H9 (cell line): ENCODE measurements around the gene PKNOX2. TPM values are rescaled to one million over a fixed set of nuclear protein-coding genes. Genes with fewer than 3 reads are reported as not detected.
A peak's percentile ranks its signal among the peaks of the same experiment; 100 is the strongest.

ENCODE experiments used
- DNase-seq: peaks from one replicate; pipeline ENCODE4 v3.0.0-alpha.2; 2017
- H2AFZ ChIP-seq: one replicate; pipeline ENCODE4 v1.6.1; 2013; ENCODE audit warnings: mild to moderate bottlenecking, low read length, control low read depth, moderate library complexity
- H2AK5ac ChIP-seq: 2 replicates; pipeline ENCODE4 v1.6.1; 2013; ENCODE audit warnings: low read length, control low read depth, mixed read lengths; ENCODE audit not compliant: insufficient read length
- H2BK120ac ChIP-seq: one replicate; pipeline ENCODE4 v1.6.1; 2013; ENCODE audit warnings: low read depth, mild to moderate bottlenecking, low read length, control low read depth, inconsistent platforms; ENCODE audit not compliant: poor library complexity, severe bottlenecking
- H2BK12ac ChIP-seq: 2 replicates; pipeline ENCODE4 v1.6.1; 2013; ENCODE audit warnings: low read length, control low read depth, mixed read lengths, low read depth; ENCODE audit not compliant: insufficient read length
- H2BK15ac ChIP-seq: 2 replicates; pipeline ENCODE4 v1.6.1; 2013; ENCODE audit warnings: low read depth, low read length, control low read depth
- H2BK20ac ChIP-seq: one replicate; pipeline ENCODE4 v1.6.1; 2013; ENCODE audit warnings: low read depth, mild to moderate bottlenecking, low read length, control low read depth, inconsistent platforms; ENCODE audit not compliant: poor library complexity, severe bottlenecking
- H2BK5ac ChIP-seq: 2 replicates; pipeline ENCODE4 v1.6.1; 2013; ENCODE audit warnings: low read length, control low read depth, mixed read lengths; ENCODE audit not compliant: insufficient read length
- H3K14ac ChIP-seq: 2 replicates; pipeline ENCODE4 v1.6.1; 2013; ENCODE audit warnings: low read length, control low read depth; ENCODE audit not compliant: insufficient read depth
- H3K18ac ChIP-seq: 2 replicates; pipeline ENCODE4 v1.6.1; 2013; ENCODE audit warnings: low read depth, mild to moderate bottlenecking, mixed read lengths, low read length, control low read depth; ENCODE audit not compliant: insufficient read length
- H3K23ac ChIP-seq: 2 replicates; pipeline ENCODE4 v1.6.1; 2013; ENCODE audit warnings: low read length, control low read depth, mixed read lengths, low read depth; ENCODE audit not compliant: insufficient read length
- H3K23me2 ChIP-seq: 2 replicates; pipeline ENCODE4 v1.6.1; 2013; ENCODE audit warnings: low read depth, mild to moderate bottlenecking, mixed read lengths, low read length, control low read depth; ENCODE audit not compliant: insufficient read length, poor library complexity, severe bottlenecking
- H3K27ac ChIP-seq: 2 replicates; pipeline ENCODE4 v1.5.1; 2013; ENCODE audit warnings: low read length, control low read depth, mixed read lengths, low read depth; ENCODE audit not compliant: insufficient read length
- H3K27me3 ChIP-seq: 2 replicates; pipeline ENCODE4 v1.6.1; 2013; ENCODE audit warnings: low read length, control low read depth, inconsistent platforms; ENCODE audit not compliant: insufficient read depth
- H3K4ac ChIP-seq: 2 replicates; pipeline ENCODE4 v1.6.1; 2013; ENCODE audit warnings: low read depth, mild to moderate bottlenecking, control low read depth, inconsistent platforms, low read length, moderate library complexity
- H3K4me1 ChIP-seq: 2 replicates; pipeline ENCODE4 v1.6.1; 2013; ENCODE audit warnings: low read length, control low read depth, inconsistent platforms; ENCODE audit not compliant: insufficient read depth
- H3K4me2 ChIP-seq: 2 replicates; pipeline ENCODE4 v1.6.1; 2013; ENCODE audit warnings: low read length, control low read depth, mixed read lengths; ENCODE audit not compliant: insufficient read length, insufficient read depth
- H3K56ac ChIP-seq: 2 replicates; pipeline ENCODE4 v1.6.1; 2013; ENCODE audit warnings: low read depth, mild to moderate bottlenecking, mixed read lengths, low read length, control low read depth; ENCODE audit not compliant: insufficient read length
- H3K79me1 ChIP-seq: 2 replicates; pipeline ENCODE4 v1.6.1; 2013; ENCODE audit warnings: low read depth, mild to moderate bottlenecking, moderate library complexity, low read length, control low read depth, inconsistent platforms; ENCODE audit not compliant: insufficient read depth, poor library complexity, severe bottlenecking
- H3K79me2 ChIP-seq: 2 replicates; pipeline ENCODE4 v1.6.1; 2013; ENCODE audit warnings: low read length, control low read depth, inconsistent platforms; ENCODE audit not compliant: insufficient read depth
- H3K9ac ChIP-seq: 2 replicates; pipeline ENCODE4 v1.6.1; 2013; ENCODE audit warnings: low read length, control low read depth, mixed read lengths; ENCODE audit not compliant: insufficient read length; ENCODE audit errors: extremely low read depth
- H3K9me3 ChIP-seq: one replicate; pipeline ENCODE4 v1.6.1; 2013; ENCODE audit warnings: low read depth, low read length, inconsistent platforms; ENCODE audit not compliant: control insufficient read depth
- H3T11ph ChIP-seq: one replicate; pipeline ENCODE4 v1.6.1; 2013; ENCODE audit warnings: mild to moderate bottlenecking, low read length, control low read depth, inconsistent platforms
- H4K20me1 ChIP-seq: one replicate; pipeline ENCODE4 v1.6.1; 2013; ENCODE audit not compliant: control insufficient read depth, insufficient read length, insufficient read depth
- H4K5ac ChIP-seq: 2 replicates; pipeline ENCODE4 v1.6.1; 2013; ENCODE audit warnings: low read depth, mild to moderate bottlenecking, mixed read lengths, low read length, control low read depth; ENCODE audit not compliant: insufficient read length
- H4K8ac ChIP-seq: replicated peaks from 2 replicates; pipeline ENCODE4 v1.6.1; 2013; ENCODE audit warnings: low read length, control low read depth, mixed read lengths, low read depth; ENCODE audit not compliant: insufficient read length
- H4K91ac ChIP-seq: 2 replicates; pipeline ENCODE4 v1.6.1; 2013; ENCODE audit warnings: low read depth, mild to moderate bottlenecking, moderate library complexity, mixed read lengths, low read length, control low read depth; ENCODE audit not compliant: insufficient read length
- H3K27ac Mint-ChIP-seq, 3 experiments: 2 replicates in 2 of 3; 3 replicates in 1 of 3; pipeline ENCODE4 v1.8.0; 2020 to 2021; ENCODE audit warnings: mixed read lengths in 3 of 3, mild to moderate bottlenecking in 1 of 3, moderate library complexity in 1 of 3
- H3K27me3 Mint-ChIP-seq: 2 replicates; pipeline ENCODE4 v1.8.0; 2021; ENCODE audit warnings: low read depth, mild to moderate bottlenecking, moderate library complexity, mixed read lengths
- H3K36me3 Mint-ChIP-seq, 3 experiments: 2 replicates in 2 of 3; 3 replicates in 1 of 3; pipeline ENCODE4 v1.8.0; 2020 to 2021; ENCODE audit warnings: low read depth in 3 of 3, mixed read lengths in 3 of 3; ENCODE audit not compliant: insufficient read depth in 1 of 3
- H3K4me1 Mint-ChIP-seq, 2 experiments: 2 replicates each; pipeline ENCODE4 v1.8.0; 2020; ENCODE audit warnings: mixed read lengths in 2 of 2
- H3K4me3 Mint-ChIP-seq, 2 experiments: 2 replicates in 1 of 2; 3 replicates in 1 of 2; pipeline ENCODE4 v1.8.0; 2020 to 2021; ENCODE audit warnings: mild to moderate bottlenecking in 2 of 2, mixed read lengths in 2 of 2, moderate library complexity in 1 of 2
- H3K9me3 Mint-ChIP-seq, 2 experiments: 2 replicates in 1 of 2; 3 replicates in 1 of 2; pipeline ENCODE4 v1.8.0; 2020; ENCODE audit warnings: mild to moderate bottlenecking in 2 of 2, mixed read lengths in 2 of 2, moderate library complexity in 1 of 2
- WGBS: extraction: QIAGEN DNeasy Blood & Tissue Kit; methylation state at CpG from one replicate; pipeline ENCODE4 v1.1.7; 2013; ENCODE audit warnings: missing lambda C conversion rate, low lambda C conversion rate, mixed read lengths; ENCODE audit not compliant: insufficient read length; ENCODE audit errors: extremely low coverage; 5-methylcytosine and 5-hydroxymethylcytosine counted together
- total RNA-seq: library from RNA; stranded (reverse); gene quantifications from 2 replicates; pipeline ENCODE4 v1.2.1, GENCODE V29; 2021
- TF ChIP-seq, protein P1 (sequence below): fragments of 200-600 bp; sonication (generic); conservative IDR thresholded peaks from 3 replicates; pipeline ENCODE4 v1.8.0; 2021; ENCODE audit warnings: antibody characterized with exemption, mild to moderate bottlenecking

PKNOX2 gene
- total RNA-seq, 1 experiment from 2014 or later = 1.3 TPM

GRCh38 chr11:125465255-125465654, 300.7 kb downstream of the PKNOX2 start:
- Histone ChIP-seq H2BK20ac (no peak overlapping the region), H3T11ph (no peak overlapping the region), H4K20me1 (no peaks in the 10 kb centered on the region), H3K27ac (no peak overlapping the region), H2AK5ac (no peak overlapping the region), H3K18ac (no peak overlapping the region), H3K23me2 (no peaks in the 10 kb centered on the region), H3K23ac (no peak overlapping the region), H3K79me1 (no peaks in the 10 kb centered on the region), H3K56ac (no peak overlapping the region), H4K5ac (no peak overlapping the region), H2AFZ (no peak overlapping the region), H3K14ac (no peak overlapping the region), H3K4me2 (no peak overlapping the region), H2BK5ac (no peak overlapping the region), H4K8ac (no peak overlapping the region), H2BK12ac (no peak overlapping the region), H2BK15ac (no peak overlapping the region), H4K91ac (no peak overlapping the region), H3K9ac (no peak overlapping the region), H3K79me2 (no peaks in the 10 kb centered on the region), H3K4ac (no peak overlapping the region), H2BK120ac (no peak overlapping the region), H3K9me3 (no peaks in the 10 kb centered on the region), H3K4me1 (peaks cover 2% of the 10 kb centered on the region; the same call in 1 of the 2 replicates), H3K27me3 (no peaks in the 10 kb centered on the region)
- Mint-ChIP-seq H3K36me3 (peaks cover 1 to 37% (median 27%) of the 10 kb centered on the region in 3 experiments; a peak in 6 of 7 replicates), H3K4me1 (peaks cover 16 to 18% of the 10 kb centered on the region in 2 experiments), H3K27ac (peak overlapping the region in 1 of 3 experiments; percentile 45; a peak in 1 of 7 replicates), H3K9me3 (no peaks in the 10 kb centered on the region), H3K27me3 (no peaks in the 10 kb centered on the region), H3K4me3 (peak overlapping the region in 1 of 2 experiments; percentile 35; a peak in 2 of 5 replicates)
- no peak for DNase-seq
- WGBS = no CpG with 5 or more reads among the region's 2 CpGs
- TF ChIP-seq, protein P1, sequence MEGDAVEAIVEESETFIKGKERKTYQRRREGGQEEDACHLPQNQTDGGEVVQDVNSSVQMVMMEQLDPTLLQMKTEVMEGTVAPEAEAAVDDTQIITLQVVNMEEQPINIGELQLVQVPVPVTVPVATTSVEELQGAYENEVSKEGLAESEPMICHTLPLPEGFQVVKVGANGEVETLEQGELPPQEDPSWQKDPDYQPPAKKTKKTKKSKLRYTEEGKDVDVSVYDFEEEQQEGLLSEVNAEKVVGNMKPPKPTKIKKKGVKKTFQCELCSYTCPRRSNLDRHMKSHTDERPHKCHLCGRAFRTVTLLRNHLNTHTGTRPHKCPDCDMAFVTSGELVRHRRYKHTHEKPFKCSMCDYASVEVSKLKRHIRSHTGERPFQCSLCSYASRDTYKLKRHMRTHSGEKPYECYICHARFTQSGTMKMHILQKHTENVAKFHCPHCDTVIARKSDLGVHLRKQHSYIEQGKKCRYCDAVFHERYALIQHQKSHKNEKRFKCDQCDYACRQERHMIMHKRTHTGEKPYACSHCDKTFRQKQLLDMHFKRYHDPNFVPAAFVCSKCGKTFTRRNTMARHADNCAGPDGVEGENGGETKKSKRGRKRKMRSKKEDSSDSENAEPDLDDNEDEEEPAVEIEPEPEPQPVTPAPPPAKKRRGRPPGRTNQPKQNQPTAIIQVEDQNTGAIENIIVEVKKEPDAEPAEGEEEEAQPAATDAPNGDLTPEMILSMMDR = no peak
